ENCODE measurements around the gene RHCG.

Gene RHCG

DNA sequence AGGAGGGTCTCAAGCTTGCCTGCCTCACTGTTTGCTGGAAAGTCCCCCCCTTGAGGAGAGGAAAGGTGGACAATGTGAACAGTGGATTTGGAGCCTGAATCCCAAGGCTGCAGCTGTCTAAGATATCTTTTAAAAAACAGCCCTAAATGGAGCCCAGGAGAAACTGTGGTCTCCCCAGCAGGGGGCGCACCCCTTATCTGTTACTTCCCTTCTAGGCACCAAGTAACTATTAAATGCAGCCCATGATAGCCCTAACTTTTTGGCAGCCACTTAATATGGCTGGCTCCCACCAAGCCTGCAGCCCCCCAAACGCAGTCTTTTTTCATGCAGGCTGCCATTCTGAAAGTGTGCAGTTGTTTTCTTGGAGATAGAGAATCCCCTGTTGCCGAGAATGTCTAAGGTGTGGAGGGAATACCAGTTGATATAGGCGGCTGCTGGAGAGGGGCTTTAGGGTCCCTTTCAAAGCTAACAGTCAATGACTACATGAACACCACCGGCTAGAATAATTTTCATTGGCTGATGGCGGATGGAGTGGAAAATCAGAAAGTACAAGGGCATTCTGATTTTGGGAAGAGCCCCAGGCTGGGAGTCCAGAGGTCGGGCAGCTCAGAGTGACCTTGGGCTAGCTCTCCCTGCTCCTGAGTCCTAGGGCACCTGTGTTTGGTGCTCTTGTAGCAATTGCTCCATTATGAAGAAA, 1.3 kb downstream of the RHCG start:
- DNase-seq (ENCODE audit: extremely low read depth, low read depth), result no peak
- TF ChIP-seq, protein P1, sequence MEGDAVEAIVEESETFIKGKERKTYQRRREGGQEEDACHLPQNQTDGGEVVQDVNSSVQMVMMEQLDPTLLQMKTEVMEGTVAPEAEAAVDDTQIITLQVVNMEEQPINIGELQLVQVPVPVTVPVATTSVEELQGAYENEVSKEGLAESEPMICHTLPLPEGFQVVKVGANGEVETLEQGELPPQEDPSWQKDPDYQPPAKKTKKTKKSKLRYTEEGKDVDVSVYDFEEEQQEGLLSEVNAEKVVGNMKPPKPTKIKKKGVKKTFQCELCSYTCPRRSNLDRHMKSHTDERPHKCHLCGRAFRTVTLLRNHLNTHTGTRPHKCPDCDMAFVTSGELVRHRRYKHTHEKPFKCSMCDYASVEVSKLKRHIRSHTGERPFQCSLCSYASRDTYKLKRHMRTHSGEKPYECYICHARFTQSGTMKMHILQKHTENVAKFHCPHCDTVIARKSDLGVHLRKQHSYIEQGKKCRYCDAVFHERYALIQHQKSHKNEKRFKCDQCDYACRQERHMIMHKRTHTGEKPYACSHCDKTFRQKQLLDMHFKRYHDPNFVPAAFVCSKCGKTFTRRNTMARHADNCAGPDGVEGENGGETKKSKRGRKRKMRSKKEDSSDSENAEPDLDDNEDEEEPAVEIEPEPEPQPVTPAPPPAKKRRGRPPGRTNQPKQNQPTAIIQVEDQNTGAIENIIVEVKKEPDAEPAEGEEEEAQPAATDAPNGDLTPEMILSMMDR (IDR thresholded peaks at IDR 0.05; ENCODE audit: low read depth, low read length), result peak; percentile 26

DNA sequence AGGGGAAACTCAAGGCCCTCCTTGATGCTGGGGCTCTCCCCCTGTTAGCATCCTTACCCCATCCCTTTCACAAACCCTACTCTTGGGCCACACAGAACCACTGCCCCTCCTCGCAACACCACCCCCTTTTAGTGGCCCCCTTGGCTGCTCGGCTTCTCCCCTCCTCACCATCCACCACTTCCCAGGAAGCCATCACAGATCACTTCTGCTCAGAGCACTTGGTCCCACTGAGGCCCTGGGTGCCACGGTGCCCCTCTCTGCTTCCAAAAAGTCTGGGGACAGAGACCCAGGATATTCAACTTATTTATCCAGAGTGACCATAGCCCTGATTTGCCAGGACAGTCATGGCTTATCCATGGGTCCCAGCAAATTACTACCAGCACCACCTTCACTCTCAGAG, 2.4 kb downstream of the RHCG start:
- TF ChIP-seq, protein P1 (IDR thresholded peaks at IDR 0.05; ENCODE audit: low read depth, low read length), result no peak
- no peak for DNase-seq (ENCODE audit: extremely low read depth, low read depth)

- DNase-seq (ENCODE audit: extremely low read depth, low read depth), result no peak
- TF ChIP-seq, protein P1 (IDR thresholded peaks at IDR 0.05; ENCODE audit: low read depth, low read length), result no peak
Measured at GRCh38 chr15:89492934-89493631, 3.3 kb downstream of the RHCG start.

DNA sequence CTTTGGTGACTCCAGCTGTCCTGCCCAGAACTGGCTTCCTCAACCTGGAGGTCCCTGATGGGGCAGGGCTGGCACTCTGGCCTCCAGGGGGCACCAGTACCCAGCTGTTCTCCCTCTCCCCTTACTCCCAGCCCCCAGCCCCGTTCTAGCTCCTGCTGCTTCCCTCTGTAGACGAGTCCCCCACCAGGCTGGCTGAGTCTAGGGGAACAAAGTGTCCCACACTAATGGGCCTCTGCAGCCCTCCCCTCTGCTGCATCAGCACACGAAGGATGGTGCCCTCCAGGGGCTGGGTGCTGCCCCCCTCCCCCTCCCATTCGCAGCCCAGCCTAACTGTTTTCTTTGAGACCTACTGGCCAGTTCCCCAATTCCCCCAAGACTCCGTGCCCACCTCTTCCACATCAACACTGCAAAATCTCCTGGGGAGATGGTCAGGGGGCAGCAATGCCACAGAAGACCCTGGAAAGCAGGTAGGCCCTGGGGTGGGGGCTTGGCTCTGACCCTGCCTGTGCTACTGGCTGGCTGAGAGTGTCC, 4.2 kb downstream of the RHCG start:
- TF ChIP-seq, protein P1 (IDR thresholded peaks at IDR 0.05; ENCODE audit: low read depth, low read length), result peak; percentile 19
- no peak for DNase-seq (ENCODE audit: extremely low read depth, low read depth)

DNA sequence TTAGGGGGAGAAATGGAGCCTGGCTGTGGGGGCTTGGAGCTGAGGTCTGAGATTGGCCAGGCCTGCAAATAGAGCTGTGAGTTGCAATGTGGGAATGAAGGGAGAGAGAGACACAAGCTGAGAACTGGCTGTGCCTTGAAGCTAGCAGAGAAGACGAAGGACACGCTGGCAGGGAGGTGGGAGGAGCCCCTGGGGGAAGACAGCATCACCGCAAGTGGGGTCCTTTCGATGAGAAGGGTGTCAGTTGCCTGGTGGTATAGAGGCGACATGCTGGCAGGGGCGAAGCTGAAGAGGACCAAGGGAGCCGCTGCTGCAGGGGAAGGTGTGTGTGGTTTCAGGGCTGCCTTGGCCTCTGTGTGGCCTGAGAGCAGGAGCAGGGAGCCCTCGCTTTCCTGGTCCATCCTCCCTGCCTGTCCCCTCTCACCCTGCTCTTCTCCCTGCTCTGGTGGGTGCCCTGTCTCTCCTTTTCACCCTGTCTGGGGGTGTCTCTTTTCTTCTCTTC, 5.5 kb downstream of the RHCG start:
- TF ChIP-seq, protein P1 (IDR thresholded peaks at IDR 0.05; ENCODE audit: low read depth, low read length), result no peak

DNA sequence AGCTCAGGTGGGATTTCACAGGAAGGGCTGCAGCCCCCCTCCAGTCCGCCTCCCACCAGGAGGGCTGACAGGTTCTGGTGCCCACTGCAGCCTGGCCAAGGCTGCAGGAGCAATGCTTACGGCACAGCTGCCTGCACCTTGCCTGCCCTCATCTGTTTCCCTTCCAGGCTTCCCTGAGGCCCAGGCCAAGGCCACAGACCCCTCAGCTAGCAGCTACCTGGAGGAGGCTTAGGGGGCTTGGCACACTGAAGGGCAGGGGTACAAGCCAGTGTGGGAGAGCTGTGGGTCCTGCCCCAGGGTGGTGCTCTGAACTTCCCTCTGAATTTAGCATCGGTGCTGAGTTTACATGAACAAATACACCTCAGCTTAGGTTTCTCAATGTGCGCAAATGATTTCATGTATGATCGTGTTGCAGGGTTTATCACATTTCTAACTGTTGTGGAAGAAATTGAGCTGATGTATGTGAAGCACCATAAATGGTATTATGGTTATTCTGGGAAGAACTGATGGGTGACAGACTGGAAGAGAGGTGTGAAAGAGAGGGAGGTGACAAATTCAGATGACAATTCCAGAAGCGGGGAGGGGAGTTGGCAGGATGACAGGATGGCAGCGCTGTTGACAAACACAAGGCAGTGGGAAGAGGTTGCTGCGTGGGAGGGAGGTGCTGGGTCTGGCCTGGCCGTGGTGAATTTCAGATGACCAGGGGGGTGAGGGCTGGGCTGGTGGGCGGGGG, 6.1 kb downstream of the RHCG start:
- no peak for DNase-seq (ENCODE audit: extremely low read depth, low read depth)
- TF ChIP-seq, protein P1 (IDR thresholded peaks at IDR 0.05; ENCODE audit: low read depth, low read length), result no peak

More for the DNA sequence above, 5.5 kb downstream of the RHCG start:
- DNase-seq (ENCODE audit: extremely low read depth, low read depth), result no peak
